Thymus (tissue), 11 donors: ENCODE results near the gene EEF2. TPM values are rescaled to one million over a fixed set of nuclear protein-coding genes. Genes with fewer than 3 reads are reported as not detected.
A peak's percentile ranks its signal among the peaks of the same experiment; 100 is the strongest.
"Not testable (repeated sequence)": the region's sequence is repeated elsewhere in the genome, so short reads cannot be mapped to it uniquely, and the experiment has no call there.

Source experiments
- DNase-seq, 9 donors: peaks; one replicate each; pipeline ENCODE4 v3.0.0-alpha.2; 2013; ENCODE audit warnings: low spot score in 9 of 9, low read depth in 6 of 9, missing footprints in 1 of 9
- H3K27ac ChIP-seq, 2 donors: one replicate each; pipeline ENCODE4 v1.5.1; 2013; ENCODE audit warnings: control low read depth in 1 of 2, low read depth in 1 of 2, low read length in 1 of 2, mild to moderate bottlenecking in 1 of 2, moderate library complexity in 1 of 2
- H3K27me3 ChIP-seq, 2 donors: one replicate each; pipeline ENCODE4 v1.5.1; 2013; ENCODE audit warnings: low read length in 1 of 2; ENCODE audit not compliant: control insufficient read depth in 2 of 2, insufficient read depth in 1 of 2
- H3K36me3 ChIP-seq, 2 donors: one replicate each; pipeline ENCODE4 v1.5.1; 2013; ENCODE audit warnings: low read length in 1 of 2, mild to moderate bottlenecking in 1 of 2, moderate library complexity in 1 of 2; ENCODE audit not compliant: control insufficient read depth in 2 of 2, insufficient read depth in 2 of 2
- H3K4me1 ChIP-seq, 2 donors: one replicate each; pipeline ENCODE4 v1.5.1; 2013; ENCODE audit warnings: low read length in 2 of 2; ENCODE audit not compliant: control insufficient read depth in 2 of 2, insufficient read depth in 2 of 2
- H3K4me3 ChIP-seq, 2 donors: one replicate each; pipeline ENCODE4 v1.5.1; 2013; ENCODE audit warnings: low read length in 2 of 2, control low read depth in 1 of 2, mild to moderate bottlenecking in 1 of 2
- H3K9me3 ChIP-seq, 2 donors: one replicate each; pipeline ENCODE4 v1.5.1; 2013; ENCODE audit warnings: low read length in 1 of 2, mild to moderate bottlenecking in 1 of 2; ENCODE audit not compliant: control insufficient read depth in 2 of 2, insufficient read depth in 1 of 2
- WGBS: extraction: QIAGEN DNeasy Blood & Tissue Kit; methylation state at CpG from one replicate; pipeline ENCODE4 v1.1.7; 2013; 5-methylcytosine and 5-hydroxymethylcytosine counted together
- polyA plus RNA-seq: library from polyadenylated mRNA; stranded (reverse); fragments of 200-250 nt; gene quantifications from one replicate; pipeline ENCODE4 v1.2.3, GENCODE V29; 2013
- total RNA-seq: library from RNA; stranded (reverse); fragments of 120-200 nt; gene quantifications from one replicate; pipeline ENCODE4 v1.2.4, GENCODE V29; 2013
- donor health status: healthy.

The EEF2 gene
- total and polyA plus RNA-seq, 2 donors, result 815 to 1,612 TPM

DNA sequence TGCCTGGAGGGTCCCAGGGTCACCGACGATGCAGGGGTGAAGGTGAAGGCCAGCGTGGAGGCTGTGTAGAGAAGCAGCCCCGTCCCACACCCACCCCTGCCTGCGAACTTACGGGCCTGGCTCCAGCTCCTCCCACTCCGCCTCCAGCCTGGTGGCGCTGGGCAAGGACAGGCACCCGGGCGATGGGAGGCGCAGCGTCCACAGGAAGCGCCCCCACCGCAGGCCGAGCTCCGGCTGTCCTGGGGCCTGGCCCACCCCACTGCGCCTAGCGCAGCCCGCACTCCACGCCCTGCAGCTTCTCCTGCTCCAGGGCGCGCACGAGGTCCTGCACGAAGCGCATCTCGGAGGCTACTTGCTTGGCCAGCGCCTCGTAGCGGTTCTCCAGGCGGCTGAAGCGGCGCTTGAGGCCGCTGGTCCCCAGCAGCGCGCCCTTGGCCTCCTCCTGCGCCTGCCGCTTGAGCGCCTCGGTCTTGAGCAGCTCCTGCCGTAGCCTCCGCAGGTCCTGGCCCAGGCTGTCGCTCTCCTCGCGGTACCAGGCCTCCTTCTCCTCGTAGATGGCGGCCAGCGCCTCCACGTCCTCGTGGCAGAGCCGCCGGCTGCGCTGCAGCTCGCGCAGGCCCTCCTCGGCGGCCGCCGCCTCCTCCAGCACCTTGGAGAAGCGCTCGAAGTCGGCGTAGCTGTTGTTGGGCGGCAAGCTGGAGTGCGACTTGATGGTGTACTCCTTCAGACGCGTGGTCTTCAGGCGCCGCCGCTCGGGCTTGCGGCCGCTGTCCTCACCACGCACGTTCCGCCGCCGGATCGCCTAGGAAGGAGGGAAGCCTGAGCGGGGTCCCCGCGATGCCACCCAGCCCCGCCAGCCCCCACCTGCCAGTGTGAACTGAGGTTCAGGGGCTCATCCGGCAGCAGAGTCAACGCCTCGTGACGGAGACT is 26.2 kb downstream of the EEF2 start:
- 97% methylated on average over 86 of the region's 86 CpGs for WGBS
- Histone ChIP-seq H3K4me1 (no peaks in the 10 kb centered on the region), H3K9me3 (no peaks in the 10 kb centered on the region), H3K4me3 (no peak overlapping the region), H3K27me3 (no peaks in the 10 kb centered on the region), H3K36me3 (peaks cover 56 to 74% of the 10 kb centered on the region in 2 donors), H3K27ac (no peak overlapping the region)
- no peak for DNase-seq

DNA sequence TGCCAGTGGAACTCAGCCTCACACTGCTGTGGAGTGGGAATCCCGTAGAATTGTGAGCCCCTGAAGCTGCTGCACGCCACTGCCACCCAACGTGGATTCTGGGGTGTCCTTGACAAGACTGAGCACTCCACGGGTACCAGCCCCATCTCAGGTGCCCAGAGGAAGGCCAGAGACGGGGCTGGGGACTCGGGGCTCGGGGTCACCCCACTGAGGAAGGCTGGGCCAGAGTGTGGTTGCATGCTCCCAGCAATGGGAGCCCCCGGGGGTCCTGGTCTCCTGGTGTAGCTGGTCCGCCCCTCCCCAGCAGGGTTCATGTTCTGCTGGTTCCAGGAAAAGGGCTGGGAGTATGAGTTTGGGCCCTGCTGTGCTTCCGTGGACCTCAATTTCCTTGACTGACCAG is 29.6 kb downstream of the EEF2 start:
- 92% methylated on average over 10 of the region's 10 CpGs for WGBS
- Histone ChIP-seq H3K9me3 (no peaks in the 10 kb centered on the region), H3K27me3 (peaks cover 0 to 6% of the 10 kb centered on the region in 2 donors), H3K36me3 (peaks cover 30 to 40% of the 10 kb centered on the region in 2 donors), H3K4me1 (peaks cover 3 to 11% of the 10 kb centered on the region in 2 donors), H3K4me3 (no peak overlapping the region), H3K27ac (no peak overlapping the region)
- DNase-seq, result no peak

DNA sequence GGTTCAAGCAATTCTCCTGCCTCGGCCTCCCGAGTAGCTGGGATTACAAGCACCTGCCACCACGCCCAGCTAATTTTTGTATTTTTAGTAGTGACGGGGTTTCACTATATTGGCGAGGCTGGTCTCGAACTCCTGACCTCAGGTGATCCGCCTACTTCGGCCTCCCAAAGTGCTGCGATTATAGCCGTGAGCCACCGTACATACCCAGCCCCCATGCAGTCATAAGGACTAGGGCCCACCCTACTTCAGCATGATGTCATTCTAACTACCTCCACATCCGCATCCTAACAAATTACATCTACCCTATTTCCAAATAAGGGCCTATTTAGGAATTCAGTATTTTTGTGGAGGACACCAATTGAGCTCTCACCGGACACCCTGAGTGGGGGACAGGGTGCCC is 30.0 kb downstream of the EEF2 start:
- not testable (repeated sequence) for H3K9me3 ChIP-seq, H3K27ac ChIP-seq, H3K4me3 ChIP-seq, DNase-seq, H3K27me3 ChIP-seq
- WGBS, result 92% methylated on average over 13 of the region's 13 CpGs
- peaks cover 3 to 15% of the 10 kb centered on the region in 2 donors for H3K4me1 ChIP-seq
- H3K36me3 ChIP-seq, result peaks cover 26 to 37% of the 10 kb centered on the region in 2 donors

DNA sequence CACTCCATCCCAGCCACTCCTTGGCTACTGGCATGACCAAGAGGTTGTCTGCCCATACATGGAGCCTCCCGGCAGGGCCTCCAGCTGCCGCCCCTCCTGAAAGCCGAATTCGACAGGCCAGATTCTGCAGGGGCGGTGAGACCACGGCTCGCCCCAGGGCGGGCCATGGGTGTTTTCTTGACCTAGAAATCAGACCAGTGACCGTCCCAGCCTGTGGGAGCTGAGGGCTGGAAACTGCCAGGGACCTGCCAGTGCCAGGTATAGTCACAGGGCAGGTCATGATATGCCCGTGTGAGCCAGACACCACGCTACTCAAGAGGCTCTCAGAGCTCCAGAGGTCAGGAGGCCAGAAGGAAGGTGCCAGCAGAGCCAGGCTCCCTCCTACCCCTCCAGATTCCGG is 31.2 kb downstream of the EEF2 start:
- peaks cover 3 to 17% of the 10 kb centered on the region in 2 donors for H3K4me1 ChIP-seq
- no peaks in the 10 kb centered on the region for H3K9me3 ChIP-seq
- peaks cover 0 to 10% of the 10 kb centered on the region in 2 donors for H3K27me3 ChIP-seq
- H3K27ac ChIP-seq, result no peak overlapping the region
- H3K4me3 ChIP-seq, result no peak overlapping the region
- no peak for DNase-seq
- WGBS, result 97% methylated on average over 12 of the region's 12 CpGs
- H3K36me3 ChIP-seq, result peaks cover 17 to 25% of the 10 kb centered on the region in 2 donors

DNA sequence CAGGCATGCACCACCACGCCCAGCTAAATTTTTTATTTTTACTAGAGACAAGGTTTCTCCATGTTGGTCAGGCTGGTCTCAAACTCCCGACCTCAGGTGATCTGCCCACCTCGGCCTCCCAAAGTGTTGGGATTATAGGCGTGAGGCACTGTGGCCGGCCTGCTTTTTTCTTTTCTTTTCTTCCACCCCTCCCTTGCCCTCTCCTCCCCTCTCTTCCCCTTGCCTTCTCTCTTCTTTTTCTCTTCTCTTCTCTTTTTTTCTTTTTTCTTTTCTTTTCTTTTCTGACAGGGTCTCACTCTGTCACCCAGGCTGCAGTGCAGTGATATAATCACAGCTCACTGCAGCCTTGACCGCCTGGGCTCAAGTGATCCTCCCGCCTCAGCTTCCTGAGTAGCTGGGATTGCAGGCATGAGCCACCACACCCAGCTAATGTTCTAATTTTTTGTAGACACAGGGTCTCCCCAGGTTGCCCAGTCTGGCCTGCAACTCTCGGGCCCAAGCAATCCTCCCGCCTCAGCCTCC is 32.4 kb downstream of the EEF2 start:
- Histone ChIP-seq H3K36me3 (peaks cover 6 to 12% of the 10 kb centered on the region in 2 donors), H3K4me1 (peaks cover 3 to 17% of the 10 kb centered on the region in 2 donors), H3K27me3 (peaks cover 0 to 10% of the 10 kb centered on the region in 2 donors)
- not testable (repeated sequence) for H3K27ac ChIP-seq, H3K4me3 ChIP-seq, DNase-seq, H3K9me3 ChIP-seq
- 95% methylated on average over 9 of the region's 9 CpGs for WGBS

DNA sequence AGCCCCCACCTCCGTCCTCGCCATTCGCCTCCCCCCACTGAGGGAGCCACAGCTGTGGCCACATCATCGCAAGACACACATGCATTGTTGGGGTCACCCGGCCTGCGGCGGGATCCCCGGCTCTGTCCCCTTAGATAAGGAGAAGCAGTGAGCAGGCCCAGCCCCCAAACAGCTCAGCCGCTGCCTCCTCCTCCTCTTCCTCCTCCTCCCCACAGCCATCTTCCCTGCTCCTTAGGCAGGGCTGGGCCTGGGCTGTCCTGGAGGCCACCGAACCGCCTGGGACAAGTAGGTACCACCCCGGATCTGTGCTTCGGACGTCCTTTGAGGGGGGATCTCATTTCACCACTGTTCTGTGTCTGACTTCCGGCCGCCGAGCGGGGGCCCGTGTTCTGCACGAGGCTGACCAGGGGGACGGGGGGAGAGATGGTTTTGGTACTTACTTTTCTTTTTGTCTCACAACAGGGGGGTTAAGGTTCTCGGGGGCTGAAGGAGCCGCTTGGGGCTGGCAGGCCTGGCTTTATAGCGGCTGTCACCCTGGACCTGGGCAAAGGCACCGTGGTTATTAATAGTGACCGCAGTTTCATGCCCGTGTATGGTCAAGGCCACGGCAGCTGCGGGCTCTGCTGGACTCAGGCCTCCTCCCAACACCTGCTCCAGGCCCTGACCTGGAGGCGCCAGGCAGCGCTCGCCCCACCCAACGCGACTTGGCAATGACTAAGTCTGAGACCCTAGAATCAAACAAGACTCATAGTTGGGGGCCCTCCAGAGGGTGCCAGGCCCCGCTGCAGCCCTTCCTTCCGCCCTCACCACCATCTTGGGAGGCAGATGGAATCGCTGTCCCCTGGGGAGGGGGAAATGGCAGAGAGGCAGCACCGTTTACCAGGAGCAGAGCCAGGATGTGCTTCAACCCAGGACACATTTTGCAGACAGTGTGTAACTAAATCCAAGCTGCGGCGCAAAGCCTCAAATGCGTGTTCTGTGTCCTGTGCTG is 34.1 kb downstream of the EEF2 start:
- WGBS, result 37% methylated on average over 41 of the region's 41 CpGs
- peaks cover 3 to 17% of the 10 kb centered on the region in 2 donors for H3K4me1 ChIP-seq
- H3K4me3 ChIP-seq, result peak overlapping the region; percentile 34 to 52
- peak overlapping the region in 1 of 2 donors; percentile 52 for H3K27ac ChIP-seq
- peaks cover 0 to 10% of the 10 kb centered on the region in 2 donors for H3K27me3 ChIP-seq
- no peaks in the 10 kb centered on the region for H3K9me3 ChIP-seq
- peak in 1 of 9 donors; percentile 22 for DNase-seq
- peaks cover 6 to 7% of the 10 kb centered on the region in 2 donors for H3K36me3 ChIP-seq

DNA sequence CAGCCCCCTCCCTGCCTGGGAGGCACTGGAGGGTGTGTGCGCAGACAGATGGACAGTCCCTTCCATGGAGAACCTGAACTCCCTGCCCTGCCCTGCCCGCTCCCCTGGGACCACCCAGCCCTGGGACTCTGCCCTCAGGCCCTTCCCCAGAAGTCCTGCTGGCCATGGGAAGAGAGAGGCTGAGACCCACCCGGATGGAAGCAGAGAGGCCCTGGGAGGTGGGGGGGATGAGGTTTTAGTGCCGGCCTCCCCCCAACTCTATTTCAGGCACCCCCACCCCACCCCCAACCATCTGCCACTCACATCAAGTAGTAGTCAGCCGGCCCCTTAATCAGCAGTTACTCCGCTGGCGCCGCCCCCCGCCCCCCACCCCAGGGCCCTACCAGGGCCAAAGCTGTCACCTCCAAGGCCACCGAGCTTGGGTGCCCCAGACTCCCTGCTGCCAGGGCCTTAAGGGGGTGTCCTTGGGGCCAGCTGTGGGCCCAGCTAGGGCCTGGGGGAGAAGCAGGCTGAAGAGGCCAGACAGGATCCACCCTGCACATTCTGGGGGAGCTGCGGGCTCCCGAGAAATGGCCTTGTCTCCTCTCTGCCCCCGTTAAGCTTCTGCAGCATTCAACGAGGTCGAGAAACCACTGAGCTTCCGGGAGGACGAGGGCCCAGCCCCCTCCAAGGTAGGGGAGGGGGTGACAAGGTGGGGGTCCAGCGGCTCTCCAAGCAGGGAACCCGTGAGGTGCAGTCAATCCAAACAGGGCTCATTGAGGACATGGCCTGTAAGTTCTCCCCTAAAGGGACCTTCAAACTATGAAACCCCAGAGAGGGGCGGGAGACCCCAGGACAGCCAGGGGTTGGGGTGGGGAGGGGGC is 35.0 kb downstream of the EEF2 start:
- Histone ChIP-seq H3K9me3 (no peaks in the 10 kb centered on the region), H3K27ac (no peak overlapping the region), H3K4me1 (peaks cover 3 to 17% of the 10 kb centered on the region in 2 donors), H3K27me3 (peaks cover 0 to 10% of the 10 kb centered on the region in 2 donors), H3K36me3 (no peaks in the 10 kb centered on the region), H3K4me3 (peak overlapping the region; percentile 34 to 52)
- DNase-seq, result peak in 1 of 9 donors; percentile 44
- WGBS, result 38% methylated on average over 20 of the region's 20 CpGs

DNA sequence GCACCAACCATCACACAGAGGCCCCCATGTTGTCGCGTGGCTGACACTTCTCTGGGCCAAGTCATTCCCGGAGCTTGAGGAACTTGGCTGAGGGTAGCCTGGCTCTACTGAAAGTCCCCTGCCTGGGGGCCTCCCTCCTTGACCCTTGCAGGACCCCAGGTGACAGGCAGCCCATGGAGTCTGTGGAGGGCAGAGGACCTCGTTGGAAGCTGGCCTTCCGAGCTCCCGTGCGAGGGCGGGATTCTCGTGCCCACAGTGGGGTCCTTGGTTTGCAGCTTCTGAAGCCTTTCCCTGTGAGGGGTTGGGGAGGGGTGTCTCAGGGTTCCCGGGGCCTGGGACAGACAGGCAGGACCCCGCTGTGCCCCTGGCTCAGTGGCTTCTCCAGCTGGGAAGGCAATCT is 36.0 kb downstream of the EEF2 start:
- H3K4me3 ChIP-seq, result no peak overlapping the region
- H3K27ac ChIP-seq, result no peak overlapping the region
- peaks cover 0 to 10% of the 10 kb centered on the region in 2 donors for H3K27me3 ChIP-seq
- no peaks in the 10 kb centered on the region for H3K9me3 ChIP-seq
- 94% methylated on average over 11 of the region's 11 CpGs for WGBS
- H3K4me1 ChIP-seq, result peaks cover 3 to 17% of the 10 kb centered on the region in 2 donors
- no peak for DNase-seq
- H3K36me3 ChIP-seq, result no peaks in the 10 kb centered on the region
